HG02852 (cell line): Measurements from ENCODE around the gene NOTCH1.
"Not testable (repeated sequence)": the region's sequence is repeated elsewhere in the genome, so short reads cannot be mapped to it uniquely, and the experiment has no call there.

Experiments used
- ATAC-seq: cut with Tn5 transposase; IDR thresholded peaks from one replicate; pipeline ENCODE4 v1.9.1; 2021; ENCODE audit warnings: mild to moderate bottlenecking, moderate library complexity; ENCODE audit not compliant: unreplicated experiment

The NOTCH1 gene

GRCh38 chr9:136578915-136579649 is 33.2 kb upstream of the NOTCH1 start:
- ATAC-seq = no peak

GRCh38 chr9:136578626-136578914 is 32.7 kb upstream of the NOTCH1 start:
- ATAC-seq = no peak

- no peak for ATAC-seq
Observed at GRCh38 chr9:136577941-136578625, 32.2 kb upstream of the NOTCH1 start.

- ATAC-seq = no peak
Observed at GRCh38 chr9:136576269-136576626, 30.4 kb upstream of the NOTCH1 start.

- ATAC-seq = no peak
Observed at GRCh38 chr9:136575626-136576268, 29.9 kb upstream of the NOTCH1 start.

GRCh38 chr9:136574606-136575005 is 28.8 kb upstream of the NOTCH1 start:
- not testable (repeated sequence) for ATAC-seq

GRCh38 chr9:136572828-136573625 is 27.2 kb upstream of the NOTCH1 start:
- ATAC-seq = no peak

- no peak for ATAC-seq
Observed at GRCh38 chr9:136572003-136572827, 26.4 kb upstream of the NOTCH1 start.

- ATAC-seq = no peak
Observed at GRCh38 chr9:136571531-136571930, 25.7 kb upstream of the NOTCH1 start.

GRCh38 chr9:136570916-136571315 is 25.1 kb upstream of the NOTCH1 start:
- no peak for ATAC-seq

GRCh38 chr9:136570191-136570845 is 24.5 kb upstream of the NOTCH1 start:
- no peak for ATAC-seq

- no peak for ATAC-seq
Observed at GRCh38 chr9:136569526-136570148, 23.8 kb upstream of the NOTCH1 start.

- no peak for ATAC-seq
Observed at GRCh38 chr9:136568288-136569081, 22.6 kb upstream of the NOTCH1 start.

GRCh38 chr9:136567651-136568287 is 21.9 kb upstream of the NOTCH1 start:
- ATAC-seq = no peak

- ATAC-seq = no peak
Observed at GRCh38 chr9:136566901-136567300, 21.1 kb upstream of the NOTCH1 start.

GRCh38 chr9:136566553-136566895 is 20.7 kb upstream of the NOTCH1 start:
- no peak for ATAC-seq

GRCh38 chr9:136565715-136566552 is 20.1 kb upstream of the NOTCH1 start:
- no peak for ATAC-seq
